NCI-H2196 (cell line): ENCODE measurements around the gene CASP9.
"Not testable (repeated sequence)": the region's sequence is repeated elsewhere in the genome, so short reads cannot be mapped to it uniquely, and the experiment has no call there.

Experiments
- DNase-seq: peaks from one replicate; lab custom pipeline; 2025; ENCODE audit not compliant: unreplicated experiment; lab: John Stamatoyannopoulos, UW

The CASP9 gene

GRCh38 chr1:15471067-15471466 lies 52.9 kb downstream of the CASP9 start:
- not testable (repeated sequence) for DNase-seq

GRCh38 chr1:15469821-15470448 lies 54.1 kb downstream of the CASP9 start:
- not testable (repeated sequence) for DNase-seq

GRCh38 chr1:15469361-15469760 lies 54.7 kb downstream of the CASP9 start:
- DNase-seq: no peak

GRCh38 chr1:15468145-15468544 lies 55.9 kb downstream of the CASP9 start:
- DNase-seq: no peak

GRCh38 chr1:15466955-15467625 lies 56.9 kb downstream of the CASP9 start:
- DNase-seq: not testable (repeated sequence)

- DNase-seq: no peak
These were observed 58.3 kb downstream of the CASP9 start for GRCh38 chr1:15465674-15466073.

- not testable (repeated sequence) for DNase-seq
These were observed 60.1 kb downstream of the CASP9 start for GRCh38 chr1:15463926-15464322.

- not testable (repeated sequence) for DNase-seq
These were observed 60.8 kb downstream of the CASP9 start for GRCh38 chr1:15463064-15463800.

- no peak for DNase-seq
These were observed 63.3 kb downstream of the CASP9 start for GRCh38 chr1:15460708-15461095.

GRCh38 chr1:15459771-15460707 lies 64.0 kb downstream of the CASP9 start:
- DNase-seq: no peak

- not testable (repeated sequence) for DNase-seq
These were observed 65.6 kb downstream of the CASP9 start for GRCh38 chr1:15458388-15458787.

GRCh38 chr1:15457585-15457984 lies 66.4 kb downstream of the CASP9 start:
- no peak for DNase-seq

GRCh38 chr1:15456313-15456954 lies 67.6 kb downstream of the CASP9 start, which contains the start of gene CELA2A:
Gene CELA2A, plus strand, starts transcription at chr1:15456732. Its CDS starts 22 bp downstream, at chr1:15456754.
- no peak for DNase-seq

GRCh38 chr1:15455522-15455921 lies 68.5 kb downstream of the CASP9 start:
- DNase-seq: no peak

GRCh38 chr1:15454256-15454655 lies 69.8 kb downstream of the CASP9 start:
- no peak for DNase-seq

GRCh38 chr1:15453734-15454133 lies 70.3 kb downstream of the CASP9 start:
- DNase-seq: no peak

GRCh38 chr1:15452866-15453571 lies 71.0 kb downstream of the CASP9 start:
- DNase-seq: no peak

GRCh38 chr1:15452216-15452615 lies 71.8 kb downstream of the CASP9 start:
- DNase-seq: no peak

- no peak for DNase-seq
These were observed 72.8 kb downstream of the CASP9 start for GRCh38 chr1:15451014-15451722.
